ENCODE results near the gene DNAJC21.

- TF ChIP-seq YY1 (IDR thresholded peaks at IDR 0.05; ENCODE audit: insufficient read depth, insufficient read length) = no peak
- no peak for TF ChIP-seq SUZ12 (IDR thresholded peaks at IDR 0.05; ENCODE audit: extremely low read depth, insufficient read depth, insufficient read length)
These were observed 64.6 kb downstream of the DNAJC21 start for GRCh38 chr5:34993951-34994350.

Data from NT2/D1 (cell line).